ENCODE data around the gene CST11.

The CST11 gene

GRCh38 chr20:23453549-23454543, 1.2 kb upstream of the CST11 start:
- DNase-seq (ENCODE audit: low spot score) = no peak

GRCh38 chr20:23451956-23452487, 654 bp downstream of the CST11 start:
- DNase-seq (ENCODE audit: low spot score) = no peak

GRCh38 chr20:23450877-23451276, 1.8 kb downstream of the CST11 start:
- no peak for DNase-seq (ENCODE audit: low spot score)

- DNase-seq (ENCODE audit: low spot score) = no peak
Observed at GRCh38 chr20:23449421-23449820, 3.3 kb downstream of the CST11 start.

GRCh38 chr20:23448167-23448566, 4.5 kb downstream of the CST11 start:
- no peak for DNase-seq (ENCODE audit: low spot score)

- DNase-seq (ENCODE audit: low spot score) = peak; percentile 41
Observed at GRCh38 chr20:23446505-23446904, 6.2 kb downstream of the CST11 start.

- DNase-seq (ENCODE audit: low spot score) = no peak
Observed at GRCh38 chr20:23445596-23446217, 7.0 kb downstream of the CST11 start.

- no peak for DNase-seq (ENCODE audit: low spot score)
Observed at GRCh38 chr20:23444859-23445258, 7.8 kb downstream of the CST11 start.

- DNase-seq (ENCODE audit: low spot score) = no peak
Observed at GRCh38 chr20:23442436-23442835, 10.2 kb downstream of the CST11 start.

- DNase-seq (ENCODE audit: low spot score) = peak; percentile 65
Observed at GRCh38 chr20:23441850-23442313, 10.8 kb downstream of the CST11 start.

- no peak for DNase-seq (ENCODE audit: low spot score)
Observed at GRCh38 chr20:23440004-23440403, 12.7 kb downstream of the CST11 start.

- no peak for DNase-seq (ENCODE audit: low spot score)
Observed at GRCh38 chr20:23438661-23439060, 14.0 kb downstream of the CST11 start.

GRCh38 chr20:23437126-23437899, 15.4 kb downstream of the CST11 start:
- DNase-seq (ENCODE audit: low spot score) = no peak

GRCh38 chr20:23436681-23437080, 16.0 kb downstream of the CST11 start:
- no peak for DNase-seq (ENCODE audit: low spot score)

GRCh38 chr20:23435626-23436539, 16.8 kb downstream of the CST11 start:
- DNase-seq (ENCODE audit: low spot score) = no peak

- no peak for DNase-seq (ENCODE audit: low spot score)
Observed at GRCh38 chr20:23434521-23435313, 18.0 kb downstream of the CST11 start.

GRCh38 chr20:23433628-23434027, 19.0 kb downstream of the CST11 start:
- no peak for DNase-seq (ENCODE audit: low spot score)

- DNase-seq (ENCODE audit: low spot score) = no peak
Observed at GRCh38 chr20:23425129-23425528, 27.5 kb downstream of the CST11 start.

- peak; percentile 95 for DNase-seq (ENCODE audit: low spot score)
Observed at GRCh38 chr20:23420943-23421931, 31.4 kb downstream of the CST11 start, which contains the start of gene NAPB. Gene NAPB, minus strand, starts transcription at chr20:23421488. Its CDS starts 86 bp downstream, at chr20:23421402.

Measured in activated CD4-positive, alpha-beta T cell treated with anti-CD3 and anti-CD28 coated beads, Interleukin-2, Interleukin-4, amounts not matched to agents 100 ng/mL and 50 ng/mL, durations not matched to agents 16 hours and 8 hours (primary cell).